DOHH2 (cell line): ENCODE measurements around the gene SLC2A8.

Experiments used
- H3F3A ChIP-seq: fragments of 200-600 bp; sonication (generic), shearing (Covaris generic); 2 replicates; pipeline ENCODE4 v1.6.0; 2016; ENCODE audit warnings: antibody characterized with exemption, mild to moderate bottlenecking; ENCODE audit not compliant: control insufficient read depth, insufficient read depth
- H3K27ac ChIP-seq: fragments of 200-600 bp; sonication (generic); 2 replicates; pipeline ENCODE4 v1.5.1; 2014; ENCODE audit warnings: low read depth, mild to moderate bottlenecking, low read length, moderate library complexity
- H3K27me3 ChIP-seq: fragments of 200-600 bp; sonication (generic); 2 replicates; pipeline ENCODE4 v1.6.1; 2014; ENCODE audit warnings: mild to moderate bottlenecking, low read length, mixed read lengths; ENCODE audit not compliant: control insufficient read depth
- H3K36me3 ChIP-seq: fragments of 200-600 bp; sonication (generic); 2 replicates; pipeline ENCODE4 v1.6.1; 2014; ENCODE audit warnings: mild to moderate bottlenecking, low read length, moderate library complexity, mixed read lengths; ENCODE audit not compliant: control insufficient read depth
- H3K4me1 ChIP-seq: fragments of 200-600 bp; sonication (generic); 2 replicates; pipeline ENCODE4 v1.6.1; 2014; ENCODE audit warnings: mild to moderate bottlenecking, low read length, mixed read lengths; ENCODE audit not compliant: control insufficient read depth
- H3K4me2 ChIP-seq: fragments of 200-600 bp; sonication (generic); 2 replicates; pipeline ENCODE4 v1.6.0; 2014; ENCODE audit warnings: mild to moderate bottlenecking, low read length, moderate library complexity
- H3K4me3 ChIP-seq: fragments of 200-600 bp; sonication (generic); 2 replicates; pipeline ENCODE4 v1.5.1; 2014; ENCODE audit warnings: mild to moderate bottlenecking, low read length, mixed read lengths
- H3K79me2 ChIP-seq: fragments of 200-600 bp; sonication (generic); 2 replicates; pipeline ENCODE4 v1.6.1; 2014; ENCODE audit warnings: mild to moderate bottlenecking, low read length, mixed read lengths; ENCODE audit not compliant: control insufficient read depth
- H3K9me2 ChIP-seq: fragments of 200-600 bp; sonication (generic); replicated peaks from 2 replicates; pipeline ENCODE4 v1.6.1; 2014; ENCODE audit warnings: mild to moderate bottlenecking, low read length, mixed read lengths; ENCODE audit not compliant: control insufficient read depth
- H3K9me3 ChIP-seq: fragments of 200-600 bp; sonication (generic); 2 replicates; pipeline ENCODE4 v1.6.1; 2014; ENCODE audit warnings: antibody characterized with exemption, low read length, mixed read lengths; ENCODE audit not compliant: control insufficient read depth, insufficient read depth
- H4K20me1 ChIP-seq: fragments of 200-600 bp; sonication (generic); 2 replicates; pipeline ENCODE4 v1.6.0; 2014; ENCODE audit warnings: low read depth, mild to moderate bottlenecking, antibody characterized with exemption, low read length, moderate library complexity; ENCODE audit not compliant: control insufficient read depth, insufficient read depth
- CTCF ChIP-seq: fragments of 200-600 bp; sonication (generic); IDR thresholded peaks from one replicate; pipeline ENCODE4 v1.5.1; 2014; ENCODE audit warnings: antibody characterized with exemption, mild to moderate bottlenecking, low read depth, low read length; ENCODE audit not compliant: poor library complexity, severe bottlenecking
- EZH2phosphoT487 ChIP-seq: fragments of 200-600 bp; sonication (generic); IDR thresholded peaks from 2 replicates; pipeline ENCODE4 v1.6.1; 2017; ENCODE audit warnings: borderline replicate concordance, mild to moderate bottlenecking, antibody characterized with exemption, low read length, moderate library complexity, mixed read lengths

Gene SLC2A8

GRCh38 chr9:127388856-127389238, 8.1 kb upstream of the SLC2A8 start:
- Histone ChIP-seq H3K27ac (no peak overlapping the region), H3K4me2 (no peak overlapping the region)

GRCh38 chr9:127389381-127390247, 7.4 kb upstream of the SLC2A8 start:
- Histone ChIP-seq H3K4me2 (no peak overlapping the region), H3F3A (no peaks in the 10 kb centered on the region), H3K4me3 (no peak overlapping the region), H3K27me3 (0 out of 2 replicates have a peak, but pooled peaks cover 6% of the 10 kb centered on the region), H4K20me1 (no peaks in the 10 kb centered on the region), H3K27ac (no peak overlapping the region), H3K4me1 (no peaks in the 10 kb centered on the region), H3K9me3 (no peaks in the 10 kb centered on the region), H3K36me3 (no peaks in the 10 kb centered on the region), H3K9me2 (no peaks in the 10 kb centered on the region), H3K79me2 (no peaks in the 10 kb centered on the region)
- TF ChIP-seq CTCF: no peak
- no peak for TF ChIP-seq EZH2phosphoT487

More at GRCh38 chr9:127388856-127389238, 8.1 kb upstream of the SLC2A8 start:
- H3F3A ChIP-seq: no peaks in the 10 kb centered on the region
- no peaks in the 10 kb centered on the region for H3K36me3 ChIP-seq
- H4K20me1 ChIP-seq: no peaks in the 10 kb centered on the region
- 0 out of 2 replicates have a peak, but pooled peaks cover 6% of the 10 kb centered on the region for H3K27me3 ChIP-seq
- no peaks in the 10 kb centered on the region for H3K9me3 ChIP-seq
- H3K4me1 ChIP-seq: no peaks in the 10 kb centered on the region
- TF ChIP-seq EZH2phosphoT487 (no peak), CTCF (no peak)
- H3K9me2 ChIP-seq: no peaks in the 10 kb centered on the region
- no peaks in the 10 kb centered on the region for H3K79me2 ChIP-seq
- H3K4me3 ChIP-seq: no peak overlapping the region

GRCh38 chr9:127390248-127390545, 6.8 kb upstream of the SLC2A8 start:
- H3K9me2 ChIP-seq: no peaks in the 10 kb centered on the region
- H3K27ac ChIP-seq: no peak overlapping the region
- no peaks in the 10 kb centered on the region for H3K79me2 ChIP-seq
- no peaks in the 10 kb centered on the region for H3K9me3 ChIP-seq
- H3K4me2 ChIP-seq: no peak overlapping the region
- TF ChIP-seq EZH2phosphoT487 (no peak), CTCF (no peak)
- H4K20me1 ChIP-seq: no peaks in the 10 kb centered on the region
- H3K4me1 ChIP-seq: no peaks in the 10 kb centered on the region
- H3K36me3 ChIP-seq: no peaks in the 10 kb centered on the region
- 0 out of 2 replicates have a peak, but pooled peaks cover 6% of the 10 kb centered on the region for H3K27me3 ChIP-seq
- H3K4me3 ChIP-seq: no peak overlapping the region
- H3F3A ChIP-seq: no peaks in the 10 kb centered on the region
